DND-41 (cell line): ENCODE measurements around the gene RAB43.

Experiments used
- CTCF ChIP-seq: IDR thresholded peaks from 2 replicates; pipeline ENCODE4 v1.5.1; 2012; ENCODE audit warnings: borderline replicate concordance, low read length, moderate library complexity, mild to moderate bottlenecking; ENCODE audit not compliant: poor library complexity, severe bottlenecking; ENCODE audit errors: extremely low read depth
- EZH2 ChIP-seq: IDR thresholded peaks from 3 replicates; pipeline ENCODE4 v1.6.1; 2012; ENCODE audit warnings: borderline replicate concordance, low read depth, mild to moderate bottlenecking, moderate library complexity, low read length, inconsistent platforms; ENCODE audit not compliant: severe bottlenecking

DNA sequence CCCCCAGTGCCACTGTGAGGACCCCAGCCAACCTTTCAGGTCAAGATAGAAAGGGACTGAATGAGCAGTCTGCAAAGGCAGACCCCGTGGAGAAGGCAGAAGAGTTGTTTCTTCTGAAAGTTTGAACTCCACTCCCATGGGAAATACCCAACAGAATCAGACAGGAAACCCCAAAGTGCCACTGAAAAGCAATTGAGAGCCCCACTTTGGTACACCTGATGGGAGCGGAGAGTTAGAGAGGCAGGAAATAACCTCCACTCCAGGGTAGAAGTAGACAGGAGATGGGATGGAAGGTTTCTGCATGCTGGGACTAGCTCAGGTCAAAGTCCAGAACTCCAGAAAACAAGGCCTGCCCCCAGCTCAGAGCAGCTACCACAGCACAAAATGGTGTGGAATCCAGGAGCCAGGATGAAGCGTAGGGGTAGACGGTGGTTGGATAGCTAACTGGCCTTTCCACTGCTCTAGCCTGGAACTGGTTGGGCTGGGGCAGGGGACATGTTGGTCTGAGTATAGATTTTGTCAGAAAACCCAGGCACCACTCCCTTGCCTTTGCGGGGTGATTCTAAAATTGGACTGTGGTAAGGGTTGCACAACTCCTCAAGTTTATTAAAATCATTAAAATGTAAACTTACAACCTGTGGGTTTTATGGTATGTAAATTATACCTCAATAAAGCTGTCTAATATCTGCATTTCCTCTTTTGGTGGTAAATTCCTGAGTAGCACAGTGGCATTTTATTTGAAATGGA lies 1.9 kb upstream of the RAB43 start:
- TF ChIP-seq CTCF (no peak), EZH2 (no peak)
